ENCODE measurements around the gene CNIH2.

Gene CNIH2

GRCh38 chr11:66288671-66289547 lies 10.9 kb downstream of the CNIH2 start, which contains the start of gene YIF1A:
TSS of gene YIF1A (minus strand) at chr11:66289143. CDS start at chr11:66288985, 158 bp downstream.
- intact Hi-C loops (cut with DNase I): no loop called here
- DNase-seq: peak; percentile 98 to 100 (median 99)

GRCh38 chr11:66289548-66290329 lies 11.8 kb downstream of the CNIH2 start:
- intact Hi-C loops (cut with DNase I): loop anchor here (5.0 kb wide), 1 partner anchor 38 kb away; no protein-coding TSS in a partner anchor

GRCh38 chr11:66290330-66290621 lies 12.3 kb downstream of the CNIH2 start:
- no peak for DNase-seq
- intact Hi-C loops (cut with DNase I): loop anchor here (5.0 kb wide), 1 partner anchor 37 kb away; no protein-coding TSS in a partner anchor

More at GRCh38 chr11:66289548-66290329, 11.8 kb downstream of the CNIH2 start:
- peak in 6 of 10 donors; percentile 56 to 92 (median 68) for DNase-seq

GRCh38 chr11:66291303-66291705 lies 13.3 kb downstream of the CNIH2 start:
- DNase-seq: no peak
- intact Hi-C loops (cut with DNase I): loop anchor here (5.0 kb wide), 1 partner anchor 36 kb away; no protein-coding TSS in a partner anchor

GRCh38 chr11:66291706-66292542 lies 13.9 kb downstream of the CNIH2 start, which contains the start of gene TMEM151A:
TSS of gene TMEM151A (plus strand) at chr11:66291894. CDS start at chr11:66292014, 120 bp downstream.
- DNase-seq: peak in 3 of 10 donors; percentile 76 to 94 (median 83)
- intact Hi-C loops (cut with DNase I): loop anchor here (5.0 kb wide), 1 partner anchor 35 kb away; no protein-coding TSS in a partner anchor

- intact Hi-C loops (cut with DNase I): loop anchor here (5.0 kb wide), 1 partner anchor 35 kb away; no protein-coding TSS in a partner anchor
- DNase-seq: no peak
Observed at GRCh38 chr11:66292543-66293332, 14.8 kb downstream of the CNIH2 start.

- intact Hi-C loops (cut with DNase I): loop anchor here (5.0 kb wide), 1 partner anchor 34 kb away; no protein-coding TSS in a partner anchor
- DNase-seq: peak in 2 of 10 donors; percentile 75 to 89
Observed at GRCh38 chr11:66293352-66293751, 15.4 kb downstream of the CNIH2 start.

- DNase-seq: no peak
Observed at GRCh38 chr11:66293777-66294625, 16.0 kb downstream of the CNIH2 start.

GRCh38 chr11:66294626-66295620 lies 16.9 kb downstream of the CNIH2 start:
- peak in 1 of 10 donors; percentile 84 for DNase-seq
- intact Hi-C loops (cut with DNase I): loop anchor here (5.0 kb wide), 1 partner anchor 32 kb away; no protein-coding TSS in a partner anchor

More at GRCh38 chr11:66293777-66294625, 16.0 kb downstream of the CNIH2 start:
- intact Hi-C loops (cut with DNase I): loop anchor here (5.0 kb wide), 1 partner anchor 33 kb away; no protein-coding TSS in a partner anchor

GRCh38 chr11:66297610-66298009 lies 19.6 kb downstream of the CNIH2 start:
- DNase-seq: no peak
- intact Hi-C loops (cut with DNase I): no loop called here

GRCh38 chr11:66299186-66299585 lies 21.2 kb downstream of the CNIH2 start:
- intact Hi-C loops (cut with DNase I): no loop called here

GRCh38 chr11:66302656-66303055 lies 24.7 kb downstream of the CNIH2 start:
- intact Hi-C loops (cut with DNase I): no loop called here
- DNase-seq: no peak

More at GRCh38 chr11:66299186-66299585, 21.2 kb downstream of the CNIH2 start:
- no peak for DNase-seq

- intact Hi-C loops (cut with DNase I): no loop called here
- DNase-seq: no peak
Observed at GRCh38 chr11:66309475-66309874, 31.5 kb downstream of the CNIH2 start.

- intact Hi-C loops (cut with DNase I): loop anchor here (5.0 kb wide), 1 partner anchor 77 kb away; no protein-coding TSS in a partner anchor
- DNase-seq: no peak
Observed at GRCh38 chr11:66310324-66310723, 32.3 kb downstream of the CNIH2 start.

- peak in 1 of 10 donors; percentile 63 for DNase-seq
- intact Hi-C loops (cut with DNase I): loop anchor here (1.0 to 5.0 kb wide), 2 partner anchors 17 to 76 kb away; no protein-coding TSS in a partner anchor
Observed at GRCh38 chr11:66310803-66311440, 32.9 kb downstream of the CNIH2 start.

- no peak for DNase-seq
- intact Hi-C loops (cut with DNase I): loop anchor here (1.0 to 5.0 kb wide), 2 partner anchors 17 to 76 kb away; no protein-coding TSS in a partner anchor
Observed at GRCh38 chr11:66311470-66311964, 33.5 kb downstream of the CNIH2 start.

Measured in posterior cingulate gyrus (tissue), 11 donors.